ENCODE measurements around the gene GMIP. TPM values are rescaled to one million over a fixed set of nuclear protein-coding genes. Genes with fewer than 3 reads are reported as not detected.
"Not testable (repeated sequence)": the region's sequence is repeated elsewhere in the genome, so short reads cannot be mapped to it uniquely, and the experiment has no call there.

Gene GMIP
- total and polyA plus RNA-seq, 7 donors, result 0.51 to 2.3 (median 1.4) TPM

- Histone ChIP-seq H3K9me3 (no peaks in the 10 kb centered on the region), H3K27ac (no peak overlapping the region), H3K4me3 (no peak overlapping the region), H3K4me1 (no peaks in the 10 kb centered on the region), H3K27me3 (ENCODE audit: insufficient read depth in 3 of 3, low read length in 2 of 3) (no peaks in the 10 kb centered on the region), H3K36me3 (ENCODE audit: insufficient read depth in 1 of 2, low read depth in 1 of 2) (no peaks in the 10 kb centered on the region)
- DNase-seq (no peak), ATAC-seq (no peak)
- 67 to 77% (median 71%) methylated on average over 1 of the region's 1 CpG for WGBS, 3 donors
- intact Hi-C loops (cut with DNase I), result no loop called here
- TF ChIP-seq CTCF (IDR thresholded peaks at IDR 0.05), result no peak
These were observed 42.6 kb downstream of the GMIP start for GRCh38 chr19:19600793-19601330.

- H3K27me3 ChIP-seq (ENCODE audit: insufficient read depth in 3 of 3, low read length in 2 of 3); H3K4me1 ChIP-seq; H3K9me3 ChIP-seq; DNase-seq; H3K4me3 ChIP-seq; H3K36me3 ChIP-seq (ENCODE audit: insufficient read depth in 1 of 2, low read depth in 1 of 2); ATAC-seq; H3K27ac ChIP-seq; intact Hi-C loops (cut with DNase I): not testable (repeated sequence)
- 91 to 94% (median 93%) methylated on average over 20 of the region's 20 CpGs for WGBS, 3 donors
These were observed 44.6 kb downstream of the GMIP start for GRCh38 chr19:19598728-19599451.

GRCh38 chr19:19597809-19598306 is 45.6 kb downstream of the GMIP start:
- no peak for DNase-seq
- ATAC-seq, result no peak
- TF ChIP-seq CTCF (IDR thresholded peaks at IDR 0.05), result no peak
- WGBS, 3 donors, result 78 to 81% (median 78%) methylated on average over 8 of the region's 8 CpGs
- H3K27me3 ChIP-seq (ENCODE audit: insufficient read depth in 3 of 3, low read length in 2 of 3), result no peaks in the 10 kb centered on the region
- no peak overlapping the region for H3K4me3 ChIP-seq
- intact Hi-C loops (cut with DNase I), result no loop called here
- H3K36me3 ChIP-seq (ENCODE audit: insufficient read depth in 1 of 2, low read depth in 1 of 2), result no peaks in the 10 kb centered on the region
- H3K27ac ChIP-seq, result no peak overlapping the region
- no peaks in the 10 kb centered on the region for H3K4me1 ChIP-seq
- H3K9me3 ChIP-seq, result no peaks in the 10 kb centered on the region

- Histone ChIP-seq H3K27ac (no peak overlapping the region), H3K9me3 (no peaks in the 10 kb centered on the region), H3K27me3 (ENCODE audit: insufficient read depth in 3 of 3, low read length in 2 of 3) (no peaks in the 10 kb centered on the region), H3K36me3 (ENCODE audit: insufficient read depth in 1 of 2, low read depth in 1 of 2) (no peaks in the 10 kb centered on the region), H3K4me3 (no peak overlapping the region), H3K4me1 (no peaks in the 10 kb centered on the region)
- 46 to 50% (median 49%) methylated on average over 8 of the region's 8 CpGs for WGBS, 3 donors
- ATAC-seq, result peak in 2 of 4 donors; percentile 46 to 50
- TF ChIP-seq CTCF (IDR thresholded peaks at IDR 0.05), result no peak
- no peak for DNase-seq
- intact Hi-C loops (cut with DNase I), result no loop called here
These were observed 48.2 kb downstream of the GMIP start for GRCh38 chr19:19595171-19595701.

- no peaks in the 10 kb centered on the region for H3K27me3 ChIP-seq (ENCODE audit: insufficient read depth in 3 of 3, low read length in 2 of 3)
- H3K9me3 ChIP-seq, result no peaks in the 10 kb centered on the region
- no peak for DNase-seq
- no peak overlapping the region for H3K27ac ChIP-seq
- H3K36me3 ChIP-seq (ENCODE audit: insufficient read depth in 1 of 2, low read depth in 1 of 2), result no peaks in the 10 kb centered on the region
- ATAC-seq, result no peak
- no peaks in the 10 kb centered on the region for H3K4me1 ChIP-seq
- H3K4me3 ChIP-seq, result no peak overlapping the region
- 88 to 92% (median 91%) methylated on average over 4 of the region's 4 CpGs for WGBS, 3 donors
- intact Hi-C loops (cut with DNase I), result no loop called here
- TF ChIP-seq CTCF (IDR thresholded peaks at IDR 0.05), result no peak
These were observed 49.1 kb downstream of the GMIP start for GRCh38 chr19:19594381-19594780.
